Measurements from ENCODE around the gene RRP1. TPM values are rescaled to one million over a fixed set of nuclear protein-coding genes. Genes with fewer than 3 reads are reported as not detected.

The RRP1 gene
- total RNA-seq, 2 donors from 2014 or later: 14.5 to 25.7 TPM

DNA sequence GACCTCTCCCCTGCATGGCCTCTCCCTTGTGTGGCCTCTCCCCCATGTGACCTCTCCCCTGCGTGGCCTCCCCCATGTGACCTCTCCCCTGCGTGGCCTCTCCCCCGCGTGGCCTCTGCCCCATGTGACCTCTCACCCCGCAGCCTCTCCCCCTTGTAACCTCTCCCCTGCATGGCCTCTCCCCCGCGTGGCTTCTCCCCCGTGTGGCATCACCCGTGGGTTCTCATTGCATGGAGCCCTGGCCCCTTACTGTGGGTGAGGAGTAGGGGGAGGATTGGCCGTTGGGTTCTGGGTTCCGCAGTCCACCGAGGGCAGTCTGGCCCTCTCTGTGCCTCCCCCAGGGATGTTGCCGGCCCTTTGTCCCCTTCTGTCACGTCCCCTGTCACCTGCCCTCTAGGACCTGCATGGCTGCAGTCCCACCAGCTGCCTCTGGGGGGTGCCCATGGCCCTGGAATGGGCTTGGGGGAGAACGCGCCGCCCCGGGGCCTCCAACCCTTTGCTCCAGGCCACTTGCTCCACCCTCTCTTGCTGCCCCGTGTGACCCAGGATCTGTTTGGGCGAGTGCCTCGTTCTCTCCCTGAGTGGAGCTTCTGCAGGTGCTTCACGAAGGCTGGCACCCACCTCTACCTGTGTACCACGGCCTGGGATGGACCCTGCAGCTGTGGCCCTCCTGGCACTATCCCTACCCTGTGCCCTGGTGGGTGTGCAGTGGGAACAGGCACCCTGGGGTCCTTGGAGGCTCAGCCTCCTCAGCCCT is 21.3 kb downstream of the RRP1 start:
- peak overlapping the region; percentile 1 for H3K4me3 ChIP-seq
- TF ChIP-seq, protein P1, sequence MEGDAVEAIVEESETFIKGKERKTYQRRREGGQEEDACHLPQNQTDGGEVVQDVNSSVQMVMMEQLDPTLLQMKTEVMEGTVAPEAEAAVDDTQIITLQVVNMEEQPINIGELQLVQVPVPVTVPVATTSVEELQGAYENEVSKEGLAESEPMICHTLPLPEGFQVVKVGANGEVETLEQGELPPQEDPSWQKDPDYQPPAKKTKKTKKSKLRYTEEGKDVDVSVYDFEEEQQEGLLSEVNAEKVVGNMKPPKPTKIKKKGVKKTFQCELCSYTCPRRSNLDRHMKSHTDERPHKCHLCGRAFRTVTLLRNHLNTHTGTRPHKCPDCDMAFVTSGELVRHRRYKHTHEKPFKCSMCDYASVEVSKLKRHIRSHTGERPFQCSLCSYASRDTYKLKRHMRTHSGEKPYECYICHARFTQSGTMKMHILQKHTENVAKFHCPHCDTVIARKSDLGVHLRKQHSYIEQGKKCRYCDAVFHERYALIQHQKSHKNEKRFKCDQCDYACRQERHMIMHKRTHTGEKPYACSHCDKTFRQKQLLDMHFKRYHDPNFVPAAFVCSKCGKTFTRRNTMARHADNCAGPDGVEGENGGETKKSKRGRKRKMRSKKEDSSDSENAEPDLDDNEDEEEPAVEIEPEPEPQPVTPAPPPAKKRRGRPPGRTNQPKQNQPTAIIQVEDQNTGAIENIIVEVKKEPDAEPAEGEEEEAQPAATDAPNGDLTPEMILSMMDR (IDR thresholded peaks at IDR 0.05): peak; percentile 95
- no peaks in the 10 kb centered on the region for H3K9me3 ChIP-seq
- peak; percentile 96 for DNase-seq
- H3K4me1 ChIP-seq: peaks cover 6% of the 10 kb centered on the region
- no peaks in the 10 kb centered on the region for H3K27me3 ChIP-seq
- H3K36me3 ChIP-seq: no peaks in the 10 kb centered on the region
- intact Hi-C loops (cut with DNase I): loop anchor here (1.0 to 5.0 kb wide), 2 partner anchors 52 to 165 kb away; no protein-coding TSS in a partner anchor
- H3K9ac ChIP-seq (ENCODE audit: low read depth in 2 of 2, low read length in 2 of 2): peak overlapping the region; percentile 35 to 56
- no peak overlapping the region for H3K27ac ChIP-seq

DNA sequence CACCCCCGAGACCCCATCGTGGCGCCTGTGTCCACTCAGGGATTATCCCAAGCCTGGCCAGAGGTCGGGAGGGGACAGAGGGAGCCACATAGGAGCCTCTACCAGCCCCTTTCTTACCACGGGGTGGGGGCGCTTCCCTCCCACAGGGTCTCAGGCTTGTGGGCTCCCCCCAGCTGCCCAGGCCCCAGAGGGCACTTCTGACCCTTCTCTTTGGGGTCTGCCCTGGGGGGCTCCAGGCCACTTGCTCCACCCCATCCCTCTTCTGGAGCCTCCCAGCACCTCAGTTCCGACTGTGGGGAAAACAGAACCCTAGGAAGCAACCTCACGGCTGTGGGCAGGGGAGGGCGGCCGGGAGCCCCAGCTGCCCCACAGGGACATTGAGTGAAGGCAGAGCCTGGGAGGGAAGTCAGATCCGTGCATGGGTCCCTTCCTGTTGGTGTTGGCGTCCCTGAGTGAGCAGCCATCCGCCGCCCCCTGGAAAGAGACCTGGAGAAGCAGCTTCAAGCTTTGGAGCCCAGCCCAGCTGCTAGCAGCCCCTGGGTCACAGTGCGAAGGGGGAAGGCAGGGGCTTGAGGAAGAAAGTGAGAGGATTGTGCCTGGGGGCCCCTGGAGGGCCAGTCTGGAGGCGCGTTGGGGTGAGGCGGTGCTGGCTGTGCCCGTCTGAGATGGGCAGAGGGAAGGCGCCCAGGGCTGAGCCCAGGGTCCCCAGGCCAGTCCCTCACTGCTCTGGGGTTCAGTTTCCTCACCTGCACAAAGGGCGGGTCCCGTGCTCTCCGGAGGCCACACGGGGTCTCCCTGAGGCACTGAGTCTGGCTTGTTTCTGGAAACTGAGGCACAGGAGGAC is 22.1 kb downstream of the RRP1 start:
- H3K4me3 ChIP-seq: peak overlapping the region; percentile 15
- TF ChIP-seq, protein P1 (IDR thresholded peaks at IDR 0.05): no peak
- intact Hi-C loops (cut with DNase I): loop anchor here (5.0 kb wide), 1 partner anchor 51 kb away; no protein-coding TSS in a partner anchor
- H3K27ac ChIP-seq: no peak overlapping the region
- H3K9me3 ChIP-seq: no peaks in the 10 kb centered on the region
- peak overlapping the region; percentile 50 to 56 for H3K9ac ChIP-seq (ENCODE audit: low read depth in 2 of 2, low read length in 2 of 2)
- DNase-seq: no peak
- peaks cover 6% of the 10 kb centered on the region for H3K4me1 ChIP-seq
- no peaks in the 10 kb centered on the region for H3K36me3 ChIP-seq
- no peaks in the 10 kb centered on the region for H3K27me3 ChIP-seq

DNA sequence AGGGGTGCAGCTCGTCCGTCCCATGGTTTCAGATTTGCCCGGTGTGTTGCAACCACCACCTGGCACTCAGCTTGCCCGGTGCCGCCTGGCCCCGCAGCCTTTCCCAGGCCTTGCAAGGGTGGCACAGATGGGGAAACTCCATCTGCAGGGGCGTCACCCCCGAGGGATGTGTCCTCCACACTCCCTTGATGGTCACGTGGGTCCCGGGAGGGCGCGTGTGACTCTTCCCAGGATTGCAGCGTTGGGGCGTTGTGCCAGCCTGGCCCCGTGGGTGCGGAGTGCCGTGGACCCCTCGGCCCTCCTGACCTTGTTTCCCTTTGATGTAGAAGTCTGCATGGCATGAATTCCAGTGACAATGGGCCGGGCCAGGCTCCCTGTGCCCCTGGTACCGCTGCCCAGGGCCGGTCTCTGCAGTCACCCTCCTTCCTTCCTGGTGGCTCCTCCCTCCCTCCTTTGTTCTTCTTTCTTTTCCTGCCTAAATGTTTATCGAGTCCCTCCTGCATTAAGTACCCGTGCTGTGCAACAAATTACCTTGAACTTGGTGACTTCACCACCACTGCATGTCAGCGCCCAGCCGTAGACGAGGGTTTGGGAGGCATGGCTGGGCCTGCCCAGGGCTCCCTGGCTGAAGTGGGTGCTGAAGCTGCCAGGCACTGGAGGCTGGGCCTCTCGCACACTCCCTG is 22.9 kb downstream of the RRP1 start:
- Histone ChIP-seq H3K9me3 (no peaks in the 10 kb centered on the region), H3K4me1 (peaks cover 6% of the 10 kb centered on the region)
- DNase-seq: no peak

DNA sequence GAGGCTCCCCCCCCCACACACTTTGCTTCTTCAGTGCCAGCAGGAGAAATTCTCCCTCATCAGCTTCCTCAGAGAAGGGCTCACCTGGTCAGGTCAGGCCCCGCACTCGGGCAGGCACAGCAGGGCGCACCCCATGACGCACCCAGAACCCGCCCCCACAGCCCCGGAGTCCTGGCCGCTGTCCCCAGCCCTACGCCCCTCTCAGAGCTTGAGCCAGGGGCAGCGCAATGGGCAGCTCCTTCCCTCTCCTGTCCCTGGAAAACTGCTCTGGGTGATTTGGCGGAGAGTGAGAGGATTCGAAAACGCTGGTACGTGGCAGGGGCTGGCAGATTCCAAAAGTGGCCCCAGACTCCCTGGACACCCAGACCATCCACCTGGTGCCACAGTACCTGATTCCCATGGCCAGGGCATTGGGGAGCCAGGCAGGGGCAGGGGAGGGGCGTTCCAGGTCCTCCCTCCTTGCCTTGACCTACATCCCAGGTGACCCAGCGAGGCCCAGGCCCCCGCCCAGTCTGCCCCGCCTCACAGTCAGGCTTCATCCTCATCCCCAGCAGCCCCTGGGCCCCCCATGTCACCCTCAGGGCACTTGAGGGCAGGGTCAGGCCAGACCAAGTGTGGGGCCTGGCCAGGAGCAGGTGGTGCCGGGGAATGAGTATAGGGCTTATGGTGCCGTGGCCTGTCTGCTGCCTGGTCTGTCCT is 23.7 kb downstream of the RRP1 start:
- TF ChIP-seq, protein P1 (IDR thresholded peaks at IDR 0.05): no peak
- Histone ChIP-seq H3K27ac (no peak overlapping the region), H3K36me3 (no peaks in the 10 kb centered on the region), H3K27me3 (no peaks in the 10 kb centered on the region), H3K4me3 (no peak overlapping the region), H3K9me3 (no peaks in the 10 kb centered on the region), H3K4me1 (peaks cover 6% of the 10 kb centered on the region), H3K9ac (ENCODE audit: low read depth in 2 of 2, low read length in 2 of 2) (no peak overlapping the region)
- no peak for DNase-seq
- intact Hi-C loops (cut with DNase I): loop anchor here (5.0 kb wide), 1 partner anchor 49 kb away; no protein-coding TSS in a partner anchor

More for the DNA sequence above, 22.9 kb downstream of the RRP1 start:
- TF ChIP-seq, protein P1 (IDR thresholded peaks at IDR 0.05): no peak
- Histone ChIP-seq H3K27me3 (no peaks in the 10 kb centered on the region), H3K9ac (ENCODE audit: low read depth in 2 of 2, low read length in 2 of 2) (peak overlapping the region; percentile 50 to 56), H3K27ac (no peak overlapping the region), H3K4me3 (peak overlapping the region; percentile 15), H3K36me3 (no peaks in the 10 kb centered on the region)
- intact Hi-C loops (cut with DNase I): loop anchor here (5.0 kb wide), 1 partner anchor 50 kb away; no protein-coding TSS in a partner anchor

Measured in colonic mucosa (tissue), 4 donors.